ENCODE data around the gene ARHGEF18. TPM values are rescaled to one million over a fixed set of nuclear protein-coding genes. Genes with fewer than 3 reads are reported as not detected.
"Not testable (repeated sequence)": the region's sequence is repeated elsewhere in the genome, so short reads cannot be mapped to it uniquely, and the experiment has no call there.

ARHGEF18 gene
- total RNA-seq: 10 to 100 TPM; 43.6 to 56.4 TPM

GRCh38 chr19:7348587-7349230 is at the start of gene ARHGEF18:
Gene ARHGEF18 (plus strand): TSS chr19:7348937. CDS start chr19:7362891, 13,954 bp downstream.
- Mint-ChIP-seq H3K36me3 (peaks cover 21% of the 10 kb centered on the region), H3K4me3 (peak within 1 kb of the TSS; percentile 94), H3K27ac (peak within 1 kb of the TSS; percentile 93), H3K27me3 (no peaks in the 10 kb centered on the region), H3K4me1 (peaks cover 63% of the 10 kb centered on the region), H3K9me3 (ENCODE audit: low read depth) (peaks cover 6% of the 10 kb centered on the region)
- ATAC-seq (peak; percentile 72), DNase-seq (peak; percentile 79)
- CTCF ChIA-PET: interaction anchor here (0.5 to 2.9 kb wide), 13 partner anchors 8 to 332 kb away, joined by 3 to 24 read pairs (median 6); partner anchors contain the start of genes PET100, TRAPPC5 and XAB2

DNA sequence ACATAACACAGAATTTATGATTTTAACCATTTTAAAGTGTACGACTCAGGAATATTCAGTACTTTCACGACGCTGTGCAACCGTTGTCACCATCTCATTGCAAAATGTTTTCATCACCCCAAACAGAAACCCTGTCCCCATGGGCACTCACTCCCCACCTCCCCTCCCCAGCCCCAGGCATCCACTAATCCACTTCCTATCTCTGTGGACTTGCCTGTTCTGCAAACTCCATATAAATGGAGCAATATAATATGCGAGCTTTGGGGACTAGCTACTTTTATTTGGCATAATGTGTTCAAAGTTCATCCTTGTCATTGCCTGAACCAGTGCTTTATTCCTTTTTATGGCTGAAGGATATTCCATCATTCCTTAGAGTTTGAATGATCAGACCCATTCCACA is 47.2 kb upstream of the ARHGEF18 start:
- CTCF ChIA-PET: no interaction called here
- Mint-ChIP-seq H3K27me3 (peaks cover 10% of the 10 kb centered on the region), H3K27ac (no peak overlapping the region), H3K36me3 (no peaks in the 10 kb centered on the region), H3K9me3 (ENCODE audit: low read depth) (no peaks in the 10 kb centered on the region), H3K4me1 (no peaks in the 10 kb centered on the region), H3K4me3 (no peak overlapping the region)
- no peak for ATAC-seq
- no peak for DNase-seq

- CTCF ChIA-PET: no interaction called here
- Mint-ChIP-seq H3K9me3 (ENCODE audit: low read depth) (no peaks in the 10 kb centered on the region), H3K27me3 (peaks cover 3% of the 10 kb centered on the region), H3K4me3 (no peak overlapping the region), H3K36me3 (no peaks in the 10 kb centered on the region), H3K27ac (no peak overlapping the region), H3K4me1 (no peaks in the 10 kb centered on the region)
- DNase-seq: no peak
- ATAC-seq: no peak
Observed at GRCh38 chr19:7303470-7303869, 45.3 kb upstream of the ARHGEF18 start.

DNA sequence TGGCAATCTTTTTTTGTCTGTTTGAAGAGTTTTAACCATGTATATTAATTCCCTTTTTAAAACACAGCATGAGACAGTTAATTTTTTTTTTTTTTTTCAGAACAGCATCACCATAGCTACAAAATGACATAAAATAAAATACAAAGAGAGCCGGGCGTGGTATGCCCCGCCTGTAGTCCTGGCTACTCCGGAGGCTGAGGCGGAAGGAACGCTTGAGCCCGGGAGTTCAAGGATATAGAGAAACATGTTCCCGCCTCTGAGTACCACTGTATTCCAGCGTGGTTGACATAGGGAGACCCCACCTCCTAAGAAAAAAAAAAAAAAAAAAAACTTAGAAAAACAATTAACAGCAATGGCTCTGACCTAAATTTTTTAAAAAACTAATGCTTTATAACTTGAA is 44.5 kb upstream of the ARHGEF18 start:
- CTCF ChIA-PET: no interaction called here
- Mint-ChIP-seq H3K4me1 (no peaks in the 10 kb centered on the region), H3K36me3 (no peaks in the 10 kb centered on the region), H3K27me3 (peaks cover 3% of the 10 kb centered on the region), H3K4me3 (no peak overlapping the region), H3K27ac (no peak overlapping the region), H3K9me3 (ENCODE audit: low read depth) (no peaks in the 10 kb centered on the region)
- no peak for DNase-seq
- ATAC-seq: no peak

DNA sequence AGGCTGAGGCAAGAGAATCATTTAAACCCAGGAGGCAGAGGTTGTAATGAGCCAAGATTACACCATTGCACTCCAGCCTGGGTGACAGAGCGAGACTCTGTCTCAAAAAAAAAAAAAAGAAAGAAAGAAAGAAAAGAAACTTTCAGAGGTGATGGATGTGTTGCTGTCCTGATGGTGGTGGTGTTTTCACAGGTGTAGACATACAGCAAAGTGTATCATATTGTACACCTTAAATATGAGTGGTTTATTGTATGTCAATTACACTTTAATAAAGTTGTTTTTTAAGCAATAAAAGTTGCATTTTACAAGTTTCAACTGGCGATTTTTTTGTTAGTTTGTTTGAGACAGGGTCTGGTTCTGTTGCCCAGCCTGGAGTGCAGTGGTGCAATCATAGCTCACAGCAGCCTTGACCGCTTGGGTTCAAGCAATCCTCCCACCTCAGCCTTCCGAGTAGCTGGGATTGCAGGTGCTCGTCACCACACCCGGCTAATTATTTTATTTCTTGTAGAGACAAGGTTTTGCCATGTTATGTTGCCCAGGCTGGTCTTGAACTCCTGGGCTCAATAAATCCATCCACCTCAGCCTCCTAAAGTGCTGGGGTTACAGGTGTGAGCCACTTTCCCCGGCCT is 41.0 kb upstream of the ARHGEF18 start:
- ATAC-seq: no peak
- DNase-seq: no peak
- peaks cover 3% of the 10 kb centered on the region for H3K27me3 Mint-ChIP-seq
- CTCF ChIA-PET: interaction anchor here (1.9 kb wide), 1 partner anchor 206 kb away, joined by 4 read pairs; no protein-coding TSS in a partner anchor
- no peak overlapping the region for H3K4me3 Mint-ChIP-seq
- no peaks in the 10 kb centered on the region for H3K4me1 Mint-ChIP-seq
- no peak overlapping the region for H3K27ac Mint-ChIP-seq
- H3K9me3 Mint-ChIP-seq (ENCODE audit: low read depth): no peaks in the 10 kb centered on the region
- H3K36me3 Mint-ChIP-seq: no peaks in the 10 kb centered on the region

GRCh38 chr19:7308327-7308726 is 40.4 kb upstream of the ARHGEF18 start:
- not testable (repeated sequence) for DNase-seq; H3K4me3 Mint-ChIP-seq; H3K4me1 Mint-ChIP-seq; H3K27ac Mint-ChIP-seq; ATAC-seq; H3K27me3 Mint-ChIP-seq; H3K36me3 Mint-ChIP-seq; H3K9me3 Mint-ChIP-seq (ENCODE audit: low read depth)
- CTCF ChIA-PET: interaction anchor here (1.9 kb wide), 1 partner anchor 206 kb away, joined by 4 read pairs; no protein-coding TSS in a partner anchor

GRCh38 chr19:7311911-7312310 is 36.8 kb upstream of the ARHGEF18 start:
- Mint-ChIP-seq H3K9me3 (ENCODE audit: low read depth) (no peaks in the 10 kb centered on the region), H3K4me3 (no peak overlapping the region), H3K27ac (no peak overlapping the region), H3K27me3 (no peaks in the 10 kb centered on the region), H3K36me3 (no peaks in the 10 kb centered on the region), H3K4me1 (no peaks in the 10 kb centered on the region)
- CTCF ChIA-PET: no interaction called here
- ATAC-seq (no peak), DNase-seq (no peak)

GRCh38 chr19:7312816-7313215 is 35.9 kb upstream of the ARHGEF18 start:
- Mint-ChIP-seq H3K27ac (no peak overlapping the region), H3K27me3 (no peaks in the 10 kb centered on the region), H3K9me3 (ENCODE audit: low read depth) (no peaks in the 10 kb centered on the region), H3K4me3 (no peak overlapping the region), H3K36me3 (no peaks in the 10 kb centered on the region), H3K4me1 (no peaks in the 10 kb centered on the region)
- DNase-seq (no peak), ATAC-seq (no peak)
- CTCF ChIA-PET: no interaction called here

- CTCF ChIA-PET: interaction anchor here (1.8 kb wide), 1 partner anchor 8 kb away, joined by 5 read pairs; no protein-coding TSS in a partner anchor
- Mint-ChIP-seq H3K4me3 (no peak overlapping the region), H3K4me1 (no peaks in the 10 kb centered on the region), H3K27ac (no peak overlapping the region), H3K27me3 (no peaks in the 10 kb centered on the region), H3K36me3 (no peaks in the 10 kb centered on the region), H3K9me3 (ENCODE audit: low read depth) (peaks cover 6% of the 10 kb centered on the region)
- DNase-seq (no peak), ATAC-seq (no peak)
Observed at GRCh38 chr19:7318176-7318575, 30.6 kb upstream of the ARHGEF18 start.

DNA sequence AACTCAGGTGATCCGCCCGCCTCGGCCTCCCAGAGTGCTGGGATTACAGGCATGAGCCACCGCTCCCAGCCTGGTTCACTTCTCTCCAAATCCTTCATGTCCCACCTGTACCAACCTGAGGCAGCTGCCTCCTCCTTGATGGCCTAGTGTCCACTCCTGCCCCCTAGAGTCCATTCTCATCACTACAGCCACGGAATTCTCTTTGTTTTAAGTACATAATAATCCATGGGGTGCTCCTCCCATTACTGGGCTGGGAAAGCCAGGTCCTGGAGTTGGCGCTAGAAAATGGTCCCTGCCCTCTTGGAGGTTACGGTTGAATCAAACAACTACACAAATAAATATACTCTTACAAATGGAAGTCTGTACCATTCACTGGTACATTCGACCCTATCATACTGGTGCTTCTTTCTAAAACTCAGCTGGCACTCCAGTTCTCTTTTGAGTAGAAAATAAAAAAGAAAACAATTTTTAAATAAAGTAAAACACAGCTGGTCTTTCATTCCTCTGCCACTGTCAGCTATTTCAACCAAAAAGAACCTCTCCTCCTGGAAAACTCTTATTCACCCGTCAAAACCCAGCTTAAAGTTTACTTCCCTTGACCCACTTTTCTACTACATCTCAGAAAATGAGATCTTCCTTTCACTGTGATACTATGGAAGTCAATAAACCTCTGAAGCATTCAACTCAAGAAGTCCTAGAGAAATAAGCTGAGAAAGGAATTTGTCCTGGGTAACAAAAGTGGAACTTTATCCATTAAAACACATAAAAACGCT is 22.4 kb upstream of the ARHGEF18 start:
- no peaks in the 10 kb centered on the region for H3K9me3 Mint-ChIP-seq (ENCODE audit: low read depth)
- H3K4me1 Mint-ChIP-seq: no peaks in the 10 kb centered on the region
- no peak overlapping the region for H3K27ac Mint-ChIP-seq
- H3K36me3 Mint-ChIP-seq: no peaks in the 10 kb centered on the region
- ATAC-seq (no peak), DNase-seq (peak; percentile 60)
- no peak overlapping the region for H3K4me3 Mint-ChIP-seq
- CTCF ChIA-PET: interaction anchor here (0.6 to 4.1 kb wide), 12 partner anchors 9 to 1028 kb away, joined by 3 to 17 read pairs (median 5); partner anchors contain the start of gene ARHGEF18
- H3K27me3 Mint-ChIP-seq: peaks cover 6% of the 10 kb centered on the region

DNA sequence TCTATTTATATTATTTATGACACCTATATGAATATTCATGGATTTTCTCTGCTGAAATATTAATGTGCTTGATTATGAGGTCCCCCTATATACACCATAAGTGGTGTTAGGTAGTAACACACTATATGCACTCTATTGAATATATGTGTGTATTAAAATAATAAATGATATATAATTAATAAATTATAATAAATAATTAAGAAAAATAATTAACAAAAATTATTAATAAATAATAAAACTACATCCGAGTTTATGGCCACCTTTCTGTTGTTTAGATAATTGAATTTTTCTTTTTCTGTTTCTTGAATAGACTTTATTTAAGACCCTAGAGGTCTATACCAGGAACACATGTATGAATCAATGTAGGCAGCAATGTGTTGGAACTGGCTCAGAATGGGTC is 20.9 kb upstream of the ARHGEF18 start:
- Mint-ChIP-seq H3K27ac (no peak overlapping the region), H3K36me3 (no peaks in the 10 kb centered on the region)
- DNase-seq: no peak

GRCh38 chr19:7328647-7329046 is 20.1 kb upstream of the ARHGEF18 start:
- CTCF ChIA-PET: interaction anchor here (0.7 to 2.6 kb wide), 9 partner anchors 9 to 229 kb away, joined by 3 to 25 read pairs (median 4); partner anchors contain the start of gene ARHGEF18
- DNase-seq (no peak), ATAC-seq (no peak)
- Mint-ChIP-seq H3K9me3 (ENCODE audit: low read depth) (no peaks in the 10 kb centered on the region), H3K36me3 (no peaks in the 10 kb centered on the region), H3K27me3 (peaks cover 6% of the 10 kb centered on the region), H3K27ac (no peak overlapping the region), H3K4me3 (no peak overlapping the region), H3K4me1 (no peaks in the 10 kb centered on the region)

More for the DNA sequence above, 20.9 kb upstream of the ARHGEF18 start:
- Mint-ChIP-seq H3K9me3 (ENCODE audit: low read depth) (no peaks in the 10 kb centered on the region), H3K4me3 (no peak overlapping the region), H3K4me1 (no peaks in the 10 kb centered on the region), H3K27me3 (peaks cover 6% of the 10 kb centered on the region)
- CTCF ChIA-PET: interaction anchor here (1.5 to 4.1 kb wide), 3 partner anchors 39 to 225 kb away, joined by 3 to 17 read pairs (median 3); no protein-coding TSS in a partner anchor
- ATAC-seq: no peak

GRCh38 chr19:7331446-7331845 is 17.3 kb upstream of the ARHGEF18 start:
- CTCF ChIA-PET: no interaction called here
- DNase-seq: no peak
- Mint-ChIP-seq H3K4me3 (no peak overlapping the region), H3K27me3 (peaks cover 5% of the 10 kb centered on the region), H3K9me3 (ENCODE audit: low read depth) (no peaks in the 10 kb centered on the region), H3K4me1 (peaks cover under 1% of the 10 kb centered on the region), H3K36me3 (no peaks in the 10 kb centered on the region), H3K27ac (no peak overlapping the region)
- ATAC-seq: no peak

Data from activated CD8-positive, alpha-beta memory T cell treated with anti-CD3 and anti-CD28 coated beads, Interleukin-2, amount 10 ng/mL, durations not matched to agents 7 days and 5 days (primary cell).